H7 (cell line): Measurements from ENCODE around the gene FLT4. TPM values are rescaled to one million over a fixed set of nuclear protein-coding genes. Genes with fewer than 3 reads are reported as not detected.

Experiments used
- DNase-seq: peaks from one replicate; pipeline ENCODE4 v3.0.0; 2012
- H3K27me3 ChIP-seq: 2 replicates; pipeline ENCODE4 v1.6.0; 2011; ENCODE audit warnings: mild to moderate bottlenecking, low read length; ENCODE audit not compliant: control insufficient read depth, insufficient read depth
- H3K36me3 ChIP-seq: replicated peaks from 2 replicates; pipeline ENCODE4 v1.5.1; 2011; ENCODE audit warnings: low read length; ENCODE audit not compliant: control insufficient read depth, insufficient read depth
- H3K4me3 ChIP-seq: 2 replicates; pipeline ENCODE4 v1.5.1; 2011; ENCODE audit warnings: low read depth, mild to moderate bottlenecking, control low read depth, low read length, moderate library complexity; ENCODE audit not compliant: insufficient read depth
- total RNA-seq: library from RNA; depleted of rRNA; stranded (reverse); fragments of >200 nt; shearing (Covaris generic); gene quantifications from 2 replicates; pipeline ENCODE4 v1.2.3, GENCODE V29; 2014

Gene FLT4
- total RNA-seq, 1 experiment from 2014 or later = 13.8 TPM

- Histone ChIP-seq H3K27me3 (peaks cover 11% of the 10 kb centered on the region), H3K36me3 (no peaks in the 10 kb centered on the region)
- DNase-seq = peak; percentile 98
Measured at GRCh38 chr5:180618829-180619562, 30.4 kb downstream of the FLT4 start.

DNA sequence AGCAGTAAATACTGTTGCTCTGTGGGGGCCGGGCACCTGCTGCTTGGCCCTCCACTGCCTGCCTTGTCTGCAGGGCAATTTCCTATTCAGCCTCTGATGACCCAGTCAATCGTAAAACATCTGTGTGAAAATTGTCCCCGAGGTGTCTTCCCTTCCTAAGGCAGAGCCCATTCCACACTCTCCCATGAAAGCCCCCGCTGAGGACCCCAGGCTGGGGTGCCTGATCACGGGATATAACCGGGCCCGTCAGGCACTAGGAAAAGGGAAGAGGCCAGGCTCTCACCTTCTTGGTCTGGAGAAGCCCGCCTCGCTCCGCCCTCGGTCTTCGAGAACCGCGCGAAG is 30.9 kb downstream of the FLT4 start:
- Histone ChIP-seq H3K4me3 (peak overlapping the region; percentile 52), H3K36me3 (no peaks in the 10 kb centered on the region), H3K27me3 (peaks cover 11% of the 10 kb centered on the region)
- DNase-seq = no peak

More at GRCh38 chr5:180618829-180619562, 30.4 kb downstream of the FLT4 start:
- peak overlapping the region; percentile 52 for H3K4me3 ChIP-seq

DNA sequence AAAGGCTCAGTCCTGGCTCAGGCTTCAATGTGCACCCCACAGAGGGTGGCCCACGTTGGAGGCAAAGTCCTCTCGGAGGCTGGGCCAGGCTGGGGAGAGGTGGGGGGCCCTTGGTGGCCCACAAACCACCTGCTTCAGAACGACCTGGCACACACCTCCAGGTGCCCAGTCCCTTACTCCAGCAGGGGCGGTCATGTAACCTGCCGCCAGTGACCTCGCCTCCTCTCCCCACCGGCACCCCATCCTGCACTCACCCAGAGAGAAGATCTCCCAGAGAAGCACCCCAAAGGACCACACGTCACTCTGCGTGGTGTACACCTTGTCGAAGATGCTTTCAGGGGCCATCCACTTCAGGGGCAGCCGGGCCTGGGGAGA is 35.6 kb downstream of the FLT4 start:
- Histone ChIP-seq H3K27me3 (peaks cover 10% of the 10 kb centered on the region), H3K4me3 (no peak overlapping the region)
- DNase-seq = no peak

GRCh38 chr5:180613188-180613813 is 36.1 kb downstream of the FLT4 start:
- peaks cover 5% of the 10 kb centered on the region for H3K27me3 ChIP-seq
- DNase-seq = no peak
- H3K4me3 ChIP-seq = no peak overlapping the region
- H3K36me3 ChIP-seq = no peaks in the 10 kb centered on the region

More for the DNA sequence above, 35.6 kb downstream of the FLT4 start:
- H3K36me3 ChIP-seq = no peaks in the 10 kb centered on the region

GRCh38 chr5:180612683-180613082 is 36.7 kb downstream of the FLT4 start:
- Histone ChIP-seq H3K27me3 (peaks cover 4% of the 10 kb centered on the region), H3K36me3 (no peaks in the 10 kb centered on the region), H3K4me3 (no peak overlapping the region)
- DNase-seq = no peak

DNA sequence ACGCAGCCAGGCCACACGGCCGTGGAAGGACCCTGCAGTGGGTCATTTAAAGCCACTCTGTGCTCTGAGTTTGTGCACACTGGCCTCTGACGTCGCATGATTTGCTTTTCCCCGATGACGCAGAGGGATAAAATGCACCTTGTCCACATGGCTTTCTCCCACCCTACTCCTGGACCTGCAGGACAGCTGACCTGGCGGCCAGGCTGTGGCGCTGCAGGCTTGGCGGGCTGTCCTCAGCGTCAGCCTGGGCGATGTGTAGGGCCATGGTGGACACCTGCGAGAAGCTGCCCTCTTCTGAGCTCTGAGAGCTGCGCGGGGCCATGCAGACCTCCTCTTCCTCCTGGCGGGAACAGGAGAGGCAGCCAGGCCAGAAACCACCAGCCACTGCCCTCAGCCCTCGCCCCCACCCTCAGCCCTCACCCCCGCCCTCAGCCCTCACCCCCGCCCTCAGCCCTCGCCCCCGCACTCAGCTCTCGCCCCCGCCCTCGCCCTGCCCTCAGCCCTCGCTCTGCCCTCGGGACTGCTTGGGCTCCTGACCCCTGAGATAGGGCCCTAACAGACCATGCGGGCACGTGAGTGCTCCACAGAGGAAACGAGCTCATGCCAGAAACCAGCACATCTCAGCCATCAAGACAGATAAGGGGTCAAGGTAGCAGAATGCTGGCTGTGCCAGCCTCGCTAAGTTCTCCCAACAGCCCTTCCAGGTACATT is 38.1 kb downstream of the FLT4 start:
- peak; percentile 84 for DNase-seq
- H3K4me3 ChIP-seq = no peak overlapping the region

DNA sequence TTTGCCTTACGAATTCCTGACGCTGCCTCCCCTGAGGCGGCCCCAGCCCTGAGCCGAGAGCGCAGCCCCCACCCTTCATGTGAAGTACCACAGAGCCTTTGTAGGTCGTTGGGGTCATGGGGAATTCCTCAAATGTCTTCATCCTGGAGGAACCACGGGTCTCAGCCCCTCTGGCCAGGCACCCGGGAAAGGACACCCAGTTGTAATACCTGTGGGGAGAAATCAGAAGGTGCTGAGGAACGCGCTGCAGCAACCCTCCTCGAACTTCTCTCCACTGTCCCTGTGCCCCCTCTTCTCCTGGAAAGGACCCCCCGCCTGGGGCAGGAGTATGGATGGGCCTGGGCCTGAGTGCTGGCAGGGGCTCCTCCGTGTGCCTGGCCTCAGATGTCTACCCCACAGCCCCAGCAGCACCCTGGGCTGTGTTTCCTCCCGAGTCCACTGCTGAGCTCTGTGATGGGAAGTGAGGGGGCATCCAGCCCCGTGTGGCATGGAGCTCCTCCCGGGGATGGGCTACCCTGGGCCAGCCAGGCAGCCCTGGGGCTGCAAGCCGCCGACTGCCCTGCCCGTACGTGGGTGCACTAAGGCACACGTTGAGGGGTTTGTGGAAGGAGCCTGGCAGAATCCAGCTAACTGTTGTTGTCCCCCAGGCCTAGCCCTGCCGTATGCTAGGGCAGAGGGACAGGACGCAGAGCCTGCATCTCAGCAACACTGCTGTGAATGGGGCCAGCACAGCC is 39.4 kb downstream of the FLT4 start:
- H3K27me3 ChIP-seq = no peaks in the 10 kb centered on the region
- H3K4me3 ChIP-seq = no peak overlapping the region
- peak; percentile 52 for DNase-seq
- H3K36me3 ChIP-seq = no peaks in the 10 kb centered on the region

More for the DNA sequence above, 38.1 kb downstream of the FLT4 start:
- Histone ChIP-seq H3K27me3 (no peaks in the 10 kb centered on the region), H3K36me3 (no peaks in the 10 kb centered on the region)

DNA sequence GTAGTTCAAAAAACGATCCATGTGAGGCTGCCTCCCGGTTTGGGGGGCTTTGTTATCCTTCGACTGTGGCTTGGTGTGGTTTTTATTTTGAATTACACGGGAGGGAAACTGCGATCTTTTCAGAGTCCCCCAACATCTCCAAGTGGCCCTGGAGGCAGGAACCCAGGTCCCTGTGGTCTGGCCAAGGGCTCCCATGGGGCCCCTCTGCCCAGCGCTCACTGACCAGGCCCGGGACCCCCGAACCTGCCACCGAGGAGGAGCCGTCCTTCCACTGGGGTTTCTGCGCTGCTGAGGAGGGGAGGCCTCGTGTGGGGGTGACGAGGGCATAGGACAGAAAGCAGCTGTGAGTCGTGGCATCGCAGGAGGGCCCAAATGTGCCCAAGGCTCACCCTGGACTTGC is 40.0 kb downstream of the FLT4 start:
- Histone ChIP-seq H3K4me3 (no peak overlapping the region), H3K36me3 (no peaks in the 10 kb centered on the region), H3K27me3 (no peaks in the 10 kb centered on the region)
- peak; percentile 42 for DNase-seq

GRCh38 chr5:180608572-180609310 is 40.7 kb downstream of the FLT4 start:
- DNase-seq = peak; percentile 48
- no peak overlapping the region for H3K4me3 ChIP-seq
- no peaks in the 10 kb centered on the region for H3K36me3 ChIP-seq
- no peaks in the 10 kb centered on the region for H3K27me3 ChIP-seq

DNA sequence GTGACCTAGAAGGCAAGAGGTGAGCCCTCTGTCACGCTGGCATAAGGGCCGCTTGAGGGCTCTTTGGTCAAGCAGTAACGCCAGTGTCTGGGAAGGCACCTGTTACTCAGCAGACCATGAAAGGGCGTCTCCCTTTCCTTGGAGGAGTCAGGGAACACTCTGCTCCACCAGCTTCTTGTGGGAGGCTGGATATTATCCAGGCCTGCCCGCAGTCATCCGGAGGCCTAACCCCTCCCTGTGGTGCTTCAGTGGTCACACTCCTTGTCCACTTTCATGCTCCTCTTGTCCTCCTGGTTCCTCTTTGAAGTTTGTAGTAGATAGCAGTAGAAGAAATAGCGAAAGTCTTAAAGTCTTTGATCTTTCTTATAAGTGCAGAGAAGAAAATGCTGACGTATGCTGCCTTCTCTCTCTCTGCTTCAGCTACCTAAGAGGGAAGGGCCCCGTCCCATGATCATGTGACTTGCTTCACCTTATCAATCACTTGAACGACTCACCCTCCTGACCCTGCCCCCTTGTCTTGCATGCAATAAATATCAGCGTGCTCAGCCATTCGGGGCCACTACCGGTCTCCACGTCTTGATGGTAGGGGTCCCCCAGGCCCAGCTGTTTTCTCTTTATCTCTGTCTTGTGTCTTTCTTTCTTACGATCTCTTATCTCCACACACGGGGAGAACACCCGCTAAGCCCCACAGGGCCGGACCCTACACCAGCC is 41.4 kb downstream of the FLT4 start:
- H3K4me3 ChIP-seq = no peak overlapping the region

DNA sequence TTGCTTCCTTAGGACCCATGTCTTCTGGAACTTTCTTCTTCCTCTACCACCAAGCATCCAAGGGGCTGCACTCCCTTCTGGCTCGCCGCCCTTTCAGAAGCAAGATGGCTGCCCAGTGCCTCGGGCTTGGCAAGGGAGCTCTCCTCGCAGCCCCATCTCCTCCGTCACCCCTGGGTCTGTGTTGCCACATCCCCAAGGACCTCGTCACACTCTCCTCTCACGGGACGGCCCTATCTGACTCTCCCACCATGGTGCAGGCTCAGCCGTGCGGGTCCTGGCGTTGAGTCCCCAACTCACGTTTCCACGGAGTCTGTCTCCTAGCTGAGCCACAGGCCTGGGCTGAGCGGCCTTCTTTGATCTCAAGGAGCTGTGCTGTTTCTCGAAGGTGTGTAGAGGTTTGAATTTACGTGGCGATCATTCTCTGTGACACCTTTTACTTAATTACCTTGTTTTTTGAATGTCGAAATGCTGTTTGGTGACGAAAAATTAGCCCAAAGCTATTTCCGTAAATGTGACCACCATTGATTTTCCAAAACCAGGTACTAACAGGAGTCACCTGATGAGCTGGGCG is 43.1 kb downstream of the FLT4 start:
- Histone ChIP-seq H3K36me3 (no peaks in the 10 kb centered on the region), H3K27me3 (no peaks in the 10 kb centered on the region), H3K4me3 (no peak overlapping the region)
- no peak for DNase-seq

More for the DNA sequence above, 41.4 kb downstream of the FLT4 start:
- Histone ChIP-seq H3K27me3 (no peaks in the 10 kb centered on the region), H3K36me3 (no peaks in the 10 kb centered on the region)
- peak; percentile 23 for DNase-seq

DNA sequence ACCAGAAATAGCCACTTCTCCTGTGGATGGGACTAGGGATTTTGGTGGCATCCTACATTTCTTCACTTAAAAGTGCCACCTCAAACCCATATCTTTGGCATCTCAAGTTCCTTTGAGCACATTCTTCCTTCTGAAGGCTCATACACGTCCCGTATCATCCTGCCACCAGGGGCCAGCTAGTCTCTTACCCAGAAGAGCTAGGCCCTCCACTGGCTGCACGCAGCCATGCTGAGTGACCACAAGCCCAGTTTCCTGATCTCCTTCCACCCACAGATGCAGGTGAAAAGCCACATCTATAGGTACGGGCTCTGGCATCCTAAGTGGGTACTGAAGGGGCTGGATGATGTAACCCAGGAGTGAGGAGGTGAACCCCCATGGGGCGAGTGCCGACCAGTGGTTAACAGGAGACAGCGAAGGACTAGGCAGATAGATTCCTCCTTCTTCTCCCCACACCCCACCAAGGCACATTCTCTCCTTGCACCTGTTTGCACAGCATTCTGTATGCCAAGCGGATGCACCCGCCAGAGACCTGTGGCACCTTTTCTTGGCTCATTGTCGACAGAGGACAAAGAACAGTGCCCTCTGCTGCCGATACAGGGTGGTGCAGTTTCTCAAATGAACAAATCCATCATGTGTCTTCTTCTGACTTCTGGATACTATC is 43.7 kb downstream of the FLT4 start:
- Histone ChIP-seq H3K36me3 (no peaks in the 10 kb centered on the region), H3K4me3 (no peak overlapping the region), H3K27me3 (no peaks in the 10 kb centered on the region)
- peak; percentile 87 for DNase-seq

DNA sequence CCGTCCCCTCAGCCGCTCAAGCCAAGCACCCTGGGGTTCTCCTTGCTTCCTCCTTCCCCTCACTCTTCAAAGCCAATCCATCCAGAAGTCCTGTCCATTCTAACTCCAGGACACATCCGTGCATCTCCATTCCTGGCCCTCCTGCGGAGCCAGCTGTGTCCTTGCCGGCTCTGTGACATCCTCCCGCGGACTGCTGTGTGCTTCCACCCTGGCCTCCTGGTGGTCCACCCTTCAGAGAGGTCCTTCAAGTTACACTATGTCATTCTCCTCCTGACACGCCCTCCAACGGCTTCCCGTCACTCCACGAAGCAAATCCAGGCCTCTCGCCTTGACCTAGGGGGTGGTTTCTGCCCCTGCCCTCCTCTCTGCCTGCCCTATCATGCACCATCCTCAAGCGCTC is 45.1 kb downstream of the FLT4 start:
- Histone ChIP-seq H3K36me3 (no peaks in the 10 kb centered on the region), H3K27me3 (no peaks in the 10 kb centered on the region), H3K4me3 (no peak overlapping the region)
- peak; percentile 34 for DNase-seq
